ENCODE results near the gene MKRN2OS. TPM values are rescaled to one million over a fixed set of nuclear protein-coding genes. Genes with fewer than 3 reads are reported as not detected.

MKRN2OS gene
- total and polyA plus RNA-seq, 2 donors (not counting 1 experiment from before 2014, with no cell fraction given) = not detected

- Histone ChIP-seq H3K9ac (ENCODE audit: insufficient read depth, low read length) (no peak overlapping the region), H3K9me3 (ENCODE audit: control insufficient read depth, insufficient read depth, low read depth, low read length) (no peaks in the 10 kb centered on the region), H4K20me1 (ENCODE audit: control insufficient read depth, extremely low read depth, insufficient read depth, low read length) (no peaks in the 10 kb centered on the region), H3K36me3 (ENCODE audit: control insufficient read depth, insufficient read depth, low read length) (peaks cover 13% of the 10 kb centered on the region), H3K4me3 (replicated peaks in 1 of 4; ENCODE audit: control extremely low read depth in 1 of 4, insufficient read depth in 1 of 4, low read depth in 3 of 4, low read length in 4 of 4) (no peak overlapping the region), H3K79me2 (ENCODE audit: control insufficient read depth, insufficient read depth, low read length) (peaks cover 65% of the 10 kb centered on the region), H3K4me1 (ENCODE audit: control insufficient read depth, extremely low read depth, insufficient read depth, low read length) (peaks cover 4% of the 10 kb centered on the region), H3K27ac (ENCODE audit: insufficient read depth, low read length) (no peak overlapping the region), H3K4me2 (ENCODE audit: extremely low read depth, insufficient read depth, low read length) (no peak overlapping the region), H2AFZ (ENCODE audit: low read length) (no peak overlapping the region), H3K27me3 (ENCODE audit: control insufficient read depth, insufficient read depth, low read length) (no peaks in the 10 kb centered on the region)
- DNase-seq (ENCODE audit: low read depth in 2 of 2) = no peak
- TF ChIP-seq, protein P1, sequence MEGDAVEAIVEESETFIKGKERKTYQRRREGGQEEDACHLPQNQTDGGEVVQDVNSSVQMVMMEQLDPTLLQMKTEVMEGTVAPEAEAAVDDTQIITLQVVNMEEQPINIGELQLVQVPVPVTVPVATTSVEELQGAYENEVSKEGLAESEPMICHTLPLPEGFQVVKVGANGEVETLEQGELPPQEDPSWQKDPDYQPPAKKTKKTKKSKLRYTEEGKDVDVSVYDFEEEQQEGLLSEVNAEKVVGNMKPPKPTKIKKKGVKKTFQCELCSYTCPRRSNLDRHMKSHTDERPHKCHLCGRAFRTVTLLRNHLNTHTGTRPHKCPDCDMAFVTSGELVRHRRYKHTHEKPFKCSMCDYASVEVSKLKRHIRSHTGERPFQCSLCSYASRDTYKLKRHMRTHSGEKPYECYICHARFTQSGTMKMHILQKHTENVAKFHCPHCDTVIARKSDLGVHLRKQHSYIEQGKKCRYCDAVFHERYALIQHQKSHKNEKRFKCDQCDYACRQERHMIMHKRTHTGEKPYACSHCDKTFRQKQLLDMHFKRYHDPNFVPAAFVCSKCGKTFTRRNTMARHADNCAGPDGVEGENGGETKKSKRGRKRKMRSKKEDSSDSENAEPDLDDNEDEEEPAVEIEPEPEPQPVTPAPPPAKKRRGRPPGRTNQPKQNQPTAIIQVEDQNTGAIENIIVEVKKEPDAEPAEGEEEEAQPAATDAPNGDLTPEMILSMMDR (conservative IDR thresholded peaks at IDR 0.05 in 1 of 2, IDR thresholded peaks at IDR 0.05 in 1 of 2; ENCODE audit: low read depth in 1 of 2, low read length in 2 of 2) = no peak
- no peak for TF ChIP-seq EZH2 (IDR thresholded peaks at IDR 0.05; ENCODE audit: low read length, missing control alignments)
Observed at GRCh38 chr3:12566976-12567375, 21.7 kb upstream of the MKRN2OS start.

DNA sequence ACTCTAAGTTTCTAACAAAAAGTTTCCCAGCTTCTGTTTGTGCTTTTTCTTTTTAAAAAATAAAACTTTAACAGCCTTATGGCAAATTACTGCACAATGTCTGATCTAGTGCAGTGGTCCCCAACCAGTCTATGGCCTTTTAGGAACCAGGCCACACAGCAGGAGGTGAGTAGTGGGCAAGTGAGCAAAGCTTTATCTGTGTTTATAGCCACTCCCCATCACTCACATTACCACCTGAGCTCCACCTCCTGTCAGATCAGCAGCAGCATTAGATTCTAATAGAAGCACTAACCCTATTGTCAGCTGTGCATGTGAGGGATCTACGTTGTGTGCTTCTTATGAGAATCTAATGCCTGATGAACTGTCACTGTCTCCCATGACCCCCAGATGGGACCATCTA, 17.2 kb upstream of the MKRN2OS start:
- Histone ChIP-seq H3K4me1 (ENCODE audit: control insufficient read depth, extremely low read depth, insufficient read depth, low read length) (peaks cover 4% of the 10 kb centered on the region), H3K27me3 (ENCODE audit: control insufficient read depth, insufficient read depth, low read length) (no peaks in the 10 kb centered on the region), H3K36me3 (ENCODE audit: control insufficient read depth, insufficient read depth, low read length) (no peaks in the 10 kb centered on the region), H3K9me3 (ENCODE audit: control insufficient read depth, insufficient read depth, low read depth, low read length) (no peaks in the 10 kb centered on the region), H3K4me3 (replicated peaks in 1 of 4; ENCODE audit: control extremely low read depth in 1 of 4, insufficient read depth in 1 of 4, low read depth in 3 of 4, low read length in 4 of 4) (no peak overlapping the region), H3K9ac (ENCODE audit: insufficient read depth, low read length) (no peak overlapping the region), H3K4me2 (ENCODE audit: extremely low read depth, insufficient read depth, low read length) (no peak overlapping the region), H2AFZ (ENCODE audit: low read length) (no peak overlapping the region), H3K79me2 (ENCODE audit: control insufficient read depth, insufficient read depth, low read length) (peaks cover 91% of the 10 kb centered on the region), H4K20me1 (ENCODE audit: control insufficient read depth, extremely low read depth, insufficient read depth, low read length) (peaks cover 2% of the 10 kb centered on the region), H3K27ac (ENCODE audit: insufficient read depth, low read length) (no peak overlapping the region)
- TF ChIP-seq, protein P1 (conservative IDR thresholded peaks at IDR 0.05 in 1 of 2, IDR thresholded peaks at IDR 0.05 in 1 of 2; ENCODE audit: low read depth in 1 of 2, low read length in 2 of 2) = no peak
- no peak for TF ChIP-seq EZH2 (IDR thresholded peaks at IDR 0.05; ENCODE audit: low read length, missing control alignments)
- no peak for DNase-seq (ENCODE audit: low read depth in 2 of 2)

- H3K4me3 ChIP-seq (replicated peaks in 1 of 4; ENCODE audit: control extremely low read depth in 1 of 4, insufficient read depth in 1 of 4, low read depth in 3 of 4, low read length in 4 of 4) = no peak overlapping the region
- H3K79me2 ChIP-seq (ENCODE audit: control insufficient read depth, insufficient read depth, low read length) = peaks cover 89% of the 10 kb centered on the region
- TF ChIP-seq EZH2 (IDR thresholded peaks at IDR 0.05; ENCODE audit: low read length, missing control alignments) = no peak
- TF ChIP-seq, protein P1 (conservative IDR thresholded peaks at IDR 0.05 in 1 of 2, IDR thresholded peaks at IDR 0.05 in 1 of 2; ENCODE audit: low read depth in 1 of 2, low read length in 2 of 2) = no peak
- peaks cover 4% of the 10 kb centered on the region for H3K4me1 ChIP-seq (ENCODE audit: control insufficient read depth, extremely low read depth, insufficient read depth, low read length)
- H3K9me3 ChIP-seq (ENCODE audit: control insufficient read depth, insufficient read depth, low read depth, low read length) = no peaks in the 10 kb centered on the region
- H3K27ac ChIP-seq (ENCODE audit: insufficient read depth, low read length) = no peak overlapping the region
- no peak for DNase-seq (ENCODE audit: low read depth in 2 of 2)
- no peak overlapping the region for H3K4me2 ChIP-seq (ENCODE audit: extremely low read depth, insufficient read depth, low read length)
- peaks cover 2% of the 10 kb centered on the region for H4K20me1 ChIP-seq (ENCODE audit: control insufficient read depth, extremely low read depth, insufficient read depth, low read length)
- no peak overlapping the region for H2AFZ ChIP-seq (ENCODE audit: low read length)
- no peak overlapping the region for H3K9ac ChIP-seq (ENCODE audit: insufficient read depth, low read length)
- H3K27me3 ChIP-seq (ENCODE audit: control insufficient read depth, insufficient read depth, low read length) = no peaks in the 10 kb centered on the region
- H3K36me3 ChIP-seq (ENCODE audit: control insufficient read depth, insufficient read depth, low read length) = no peaks in the 10 kb centered on the region
Observed at GRCh38 chr3:12561397-12561796, 16.1 kb upstream of the MKRN2OS start.
